T-helper 1 cell (primary cell): ENCODE data around the gene TROAP.
"Not testable (repeated sequence)": the region's sequence is repeated elsewhere in the genome, so short reads cannot be mapped to it uniquely, and the experiment has no call there.

Experiments used
- DNase-seq, 5 donors: peaks; one replicate each; pipeline ENCODE4 v3.0.0-alpha.2; 2012 to 2020
- total RNA-seq, 4 donors: gene quantifications; one replicate each; lab custom pipeline; 2026; lab: John Stamatoyannopoulos, UW

Gene TROAP
- total RNA-seq = 0.30 to 1.5 (median 0.45) reads per million in 4 donors

- peak; percentile 89 to 98 (median 96) for DNase-seq
These were observed at the start of gene TROAP for GRCh38 chr12:49322708-49323523. TSS of gene TROAP (plus strand) at chr12:49323255. CDS start at chr12:49323609, 354 bp downstream.

- DNase-seq = no peak
These were observed 49.2 kb upstream of the TROAP start for GRCh38 chr12:49273726-49274395.

GRCh38 chr12:49274396-49275069, 48.5 kb upstream of the TROAP start:
- DNase-seq = no peak

- DNase-seq = no peak
These were observed 46.5 kb upstream of the TROAP start for GRCh38 chr12:49276304-49277290.

- no peak for DNase-seq
These were observed 45.6 kb upstream of the TROAP start for GRCh38 chr12:49277466-49277865.

- DNase-seq = no peak
These were observed 43.3 kb upstream of the TROAP start for GRCh38 chr12:49279706-49280159.

- DNase-seq = not testable (repeated sequence)
These were observed 42.5 kb upstream of the TROAP start for GRCh38 chr12:49280545-49280944.

- DNase-seq = no peak
These were observed 40.8 kb upstream of the TROAP start for GRCh38 chr12:49282302-49282701.

- not testable (repeated sequence) for DNase-seq
These were observed 40.2 kb upstream of the TROAP start for GRCh38 chr12:49282740-49283375.

- no peak for DNase-seq
These were observed 39.3 kb upstream of the TROAP start for GRCh38 chr12:49283541-49284429.

GRCh38 chr12:49284672-49285071, 38.4 kb upstream of the TROAP start:
- no peak for DNase-seq

GRCh38 chr12:49287876-49288275, 35.2 kb upstream of the TROAP start:
- no peak for DNase-seq

GRCh38 chr12:49288412-49288853, 34.6 kb upstream of the TROAP start:
- peak; percentile 31 to 69 (median 62) for DNase-seq

- no peak for DNase-seq
These were observed 34.0 kb upstream of the TROAP start for GRCh38 chr12:49288922-49289555.

- no peak for DNase-seq
These were observed 30.4 kb upstream of the TROAP start for GRCh38 chr12:49292729-49293055.

- DNase-seq = no peak
These were observed 29.7 kb upstream of the TROAP start for GRCh38 chr12:49293056-49293956.

GRCh38 chr12:49294086-49294803, 28.8 kb upstream of the TROAP start:
- no peak for DNase-seq

- no peak for DNase-seq
These were observed 28.3 kb upstream of the TROAP start for GRCh38 chr12:49294804-49295081.
